ENCODE results near the gene TMEM117. TPM values are rescaled to one million over a fixed set of nuclear protein-coding genes. Genes with fewer than 3 reads are reported as not detected.
"Not testable (repeated sequence)": the region's sequence is repeated elsewhere in the genome, so short reads cannot be mapped to it uniquely, and the experiment has no call there.

TMEM117 gene
- total and polyA plus RNA-seq, 7 donors: 2.3 to 21.4 (median 17.5) TPM

GRCh38 chr12:43841253-43841652 lies 5.4 kb downstream of the TMEM117 start:
- no peak overlapping the region for H3K27ac ChIP-seq
- TF ChIP-seq POLR2A (IDR thresholded peaks at IDR 0.05): no peak
- no peak for TF ChIP-seq POLR2AphosphoS5 (IDR thresholded peaks at IDR 0.05)
- TF ChIP-seq EP300 (IDR thresholded peaks at IDR 0.05): no peak
- TF ChIP-seq CTCF (IDR thresholded peaks at IDR 0.05): no peak
- WGBS, 2 donors: 86 to 96% methylated on average over 3 of the region's 3 CpGs

GRCh38 chr12:43842259-43842658 lies 6.4 kb downstream of the TMEM117 start:
- WGBS, 2 donors: 52 to 91% methylated on average over 1 of the region's 1 CpG
- Histone ChIP-seq H3K4me1 (peaks cover 0 to 7% (median 1%) of the 10 kb centered on the region in 4 donors), H3K9me3 (no peaks in the 10 kb centered on the region), H3K27me3 (no peaks in the 10 kb centered on the region), H3K36me3 (peaks cover 0 to 6% (median 0%) of the 10 kb centered on the region in 4 donors), H3K4me3 (no peak overlapping the region), H3K27ac (no peak overlapping the region)
- TF ChIP-seq EP300 (IDR thresholded peaks at IDR 0.05) (no peak), CTCF (IDR thresholded peaks at IDR 0.05) (no peak), POLR2A (IDR thresholded peaks at IDR 0.05) (no peak), POLR2AphosphoS5 (IDR thresholded peaks at IDR 0.05) (no peak)
- intact Hi-C loops (cut with DNase I): no loop called here
- DNase-seq: no peak

More at GRCh38 chr12:43841253-43841652, 5.4 kb downstream of the TMEM117 start:
- Histone ChIP-seq H3K4me1 (peaks cover 0 to 14% (median 8%) of the 10 kb centered on the region in 4 donors), H3K4me3 (no peak overlapping the region), H3K27me3 (no peaks in the 10 kb centered on the region), H3K9me3 (no peaks in the 10 kb centered on the region), H3K36me3 (peaks cover 0 to 6% (median 0%) of the 10 kb centered on the region in 4 donors)
- no peak for DNase-seq
- intact Hi-C loops (cut with DNase I): no loop called here

GRCh38 chr12:43847425-43848225 lies 11.7 kb downstream of the TMEM117 start:
- DNase-seq; H3K4me3 ChIP-seq; intact Hi-C loops (cut with DNase I); H3K36me3 ChIP-seq; H3K27me3 ChIP-seq; H3K4me1 ChIP-seq; H3K9me3 ChIP-seq; H3K27ac ChIP-seq: not testable (repeated sequence)
- WGBS, 2 donors: 79 to 84% methylated on average over 4 of the region's 4 CpGs

- Histone ChIP-seq H3K27ac (no peak overlapping the region), H3K4me3 (no peak overlapping the region), H3K4me1 (no peaks in the 10 kb centered on the region), H3K9me3 (no peaks in the 10 kb centered on the region), H3K36me3 (peaks cover 0 to 6% (median 0%) of the 10 kb centered on the region in 4 donors), H3K27me3 (no peaks in the 10 kb centered on the region)
- no peak for DNase-seq
- WGBS, 2 donors: 90 to 91% methylated on average over 4 of the region's 4 CpGs
- intact Hi-C loops (cut with DNase I): no loop called here
- TF ChIP-seq CTCF (IDR thresholded peaks at IDR 0.05): no peak
Observed at GRCh38 chr12:43848226-43848507, 12.3 kb downstream of the TMEM117 start.

- Histone ChIP-seq H3K27me3 (no peaks in the 10 kb centered on the region), H3K36me3 (peaks cover 0 to 6% (median 0%) of the 10 kb centered on the region in 4 donors), H3K27ac (no peak overlapping the region), H3K4me3 (no peak overlapping the region), H3K4me1 (no peaks in the 10 kb centered on the region), H3K9me3 (no peaks in the 10 kb centered on the region)
- DNase-seq: no peak
- WGBS, 2 donors: 80 to 99% methylated on average over 3 of the region's 3 CpGs
- intact Hi-C loops (cut with DNase I): no loop called here
- no peak for TF ChIP-seq POLR2AphosphoS5 (IDR thresholded peaks at IDR 0.05)
- TF ChIP-seq CTCF (IDR thresholded peaks at IDR 0.05): no peak
- no peak for TF ChIP-seq EP300 (IDR thresholded peaks at IDR 0.05)
- TF ChIP-seq POLR2A (IDR thresholded peaks at IDR 0.05): no peak
Observed at GRCh38 chr12:43848786-43849185, 12.9 kb downstream of the TMEM117 start.

All from sigmoid colon (tissue), 7 donors.